Lower leg skin (tissue), 3 donors: Measurements from ENCODE around the gene GRIN2D.

Source experiments
- POLR2A ChIP-seq, 2 donors: fragments of 450-650 bp; IDR thresholded peaks; one replicate each; pipeline ENCODE4 v1.6.1; 2016 to 2017; ENCODE audit warnings: antibody characterized with exemption in 2 of 2, mild to moderate bottlenecking in 1 of 2, moderate library complexity in 1 of 2
- TF ChIP-seq, protein P1 (sequence below), 3 donors: fragments of 450-650 bp; IDR thresholded peaks; one replicate each; pipeline ENCODE4 v1.5.1; 2016; ENCODE audit warnings: antibody characterized with exemption in 3 of 3, mild to moderate bottlenecking in 3 of 3, moderate library complexity in 2 of 3

DNA sequence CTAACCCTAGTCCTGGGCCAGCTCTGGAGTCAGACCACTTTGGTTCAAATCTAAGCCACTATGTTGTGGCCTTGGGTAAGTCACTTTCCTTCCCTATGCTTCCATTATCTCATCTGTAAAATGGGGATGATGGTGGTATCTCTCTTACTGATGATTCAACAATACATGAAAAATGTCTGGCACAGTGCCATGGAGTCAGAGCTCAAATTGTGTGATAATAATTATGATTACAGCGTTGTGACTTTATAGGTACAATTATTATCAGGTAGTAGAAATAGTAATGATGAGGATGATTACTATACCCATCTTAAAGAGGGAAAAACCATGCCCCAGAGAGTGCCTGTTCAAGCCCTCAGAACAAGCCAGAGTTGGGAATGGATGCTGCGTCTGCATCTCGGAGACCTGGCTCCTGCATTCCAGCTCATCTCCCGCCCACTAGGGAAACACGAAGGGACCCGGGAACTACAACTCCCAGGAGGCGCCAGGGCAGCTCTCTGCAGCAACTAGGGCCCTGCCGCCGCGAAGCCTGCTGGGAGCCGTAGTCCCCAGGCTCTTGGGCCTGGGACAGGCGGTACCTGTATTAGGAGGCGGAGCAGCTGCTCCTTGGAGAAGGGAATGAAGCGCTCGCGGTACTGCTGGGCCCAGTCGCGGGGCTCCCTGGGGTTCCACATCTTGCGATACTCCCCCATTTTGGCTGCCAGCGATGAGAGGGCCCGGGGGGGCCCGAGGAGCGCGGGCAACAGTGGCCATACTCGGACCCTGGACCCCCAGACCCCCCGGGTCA, 30.6 kb upstream of the GRIN2D start:
- TF ChIP-seq, protein P1, sequence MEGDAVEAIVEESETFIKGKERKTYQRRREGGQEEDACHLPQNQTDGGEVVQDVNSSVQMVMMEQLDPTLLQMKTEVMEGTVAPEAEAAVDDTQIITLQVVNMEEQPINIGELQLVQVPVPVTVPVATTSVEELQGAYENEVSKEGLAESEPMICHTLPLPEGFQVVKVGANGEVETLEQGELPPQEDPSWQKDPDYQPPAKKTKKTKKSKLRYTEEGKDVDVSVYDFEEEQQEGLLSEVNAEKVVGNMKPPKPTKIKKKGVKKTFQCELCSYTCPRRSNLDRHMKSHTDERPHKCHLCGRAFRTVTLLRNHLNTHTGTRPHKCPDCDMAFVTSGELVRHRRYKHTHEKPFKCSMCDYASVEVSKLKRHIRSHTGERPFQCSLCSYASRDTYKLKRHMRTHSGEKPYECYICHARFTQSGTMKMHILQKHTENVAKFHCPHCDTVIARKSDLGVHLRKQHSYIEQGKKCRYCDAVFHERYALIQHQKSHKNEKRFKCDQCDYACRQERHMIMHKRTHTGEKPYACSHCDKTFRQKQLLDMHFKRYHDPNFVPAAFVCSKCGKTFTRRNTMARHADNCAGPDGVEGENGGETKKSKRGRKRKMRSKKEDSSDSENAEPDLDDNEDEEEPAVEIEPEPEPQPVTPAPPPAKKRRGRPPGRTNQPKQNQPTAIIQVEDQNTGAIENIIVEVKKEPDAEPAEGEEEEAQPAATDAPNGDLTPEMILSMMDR (IDR thresholded peaks at IDR 0.05) = no peak
- no peak for TF ChIP-seq POLR2A (IDR thresholded peaks at IDR 0.05)
